Measurements from ENCODE around the gene PTTG1IP.

GRCh38 chr21:44898851-44899767 lies 25.6 kb upstream of the PTTG1IP start:
- no peak for TF ChIP-seq CTCF (IDR thresholded peaks at IDR 0.05)
- TF ChIP-seq EZH2 (IDR thresholded peaks at IDR 0.05; ENCODE audit: borderline replicate concordance, insufficient read depth, low read depth, low read length, poor library complexity, severe bottlenecking) = no peak
